ENCODE data around the gene PCDHGA9. TPM values are rescaled to one million over a fixed set of nuclear protein-coding genes. Genes with fewer than 3 reads are reported as not detected.
"Not testable (repeated sequence)": the region's sequence is repeated elsewhere in the genome, so short reads cannot be mapped to it uniquely, and the experiment has no call there.

Gene PCDHGA9
- polyA plus RNA-seq, 4 donors: 5.5 to 6.5 (median 6.0) TPM

GRCh38 chr5:141382469-141383294, 19.9 kb upstream of the PCDHGA9 start, which contains the start of gene PCDHGA7:
TSS of gene PCDHGA7 (plus strand) at chr5:141382742. CDS start at chr5:141382900, 158 bp downstream.
- DNase-seq (ENCODE audit: low read depth in 4 of 4, low spot score in 3 of 4): no peak

GRCh38 chr5:141383345-141383744, 19.2 kb upstream of the PCDHGA9 start:
- DNase-seq (ENCODE audit: low read depth in 4 of 4, low spot score in 3 of 4): no peak

GRCh38 chr5:141384471-141385267, 17.9 kb upstream of the PCDHGA9 start:
- DNase-seq (ENCODE audit: low read depth in 4 of 4, low spot score in 3 of 4): no peak

GRCh38 chr5:141387557-141388311, 14.8 kb upstream of the PCDHGA9 start, which contains the start of gene PCDHGB4:
TSS of gene PCDHGB4 (plus strand) at chr5:141387698. CDS start at chr5:141387885, 187 bp downstream.
- not testable (repeated sequence) for DNase-seq (ENCODE audit: low read depth in 4 of 4, low spot score in 3 of 4)

- no peak for DNase-seq (ENCODE audit: low read depth in 4 of 4, low spot score in 3 of 4)
These were observed 13.9 kb upstream of the PCDHGA9 start for GRCh38 chr5:141388661-141389060.

GRCh38 chr5:141389153-141390042, 13.2 kb upstream of the PCDHGA9 start:
- DNase-seq (ENCODE audit: low read depth in 4 of 4, low spot score in 3 of 4): no peak

GRCh38 chr5:141392429-141393198, 10.0 kb upstream of the PCDHGA9 start, which contains the start of gene PCDHGA8:
TSS of gene PCDHGA8 (plus strand) at chr5:141392633. CDS start at chr5:141392814, 181 bp downstream.
- no peak for DNase-seq (ENCODE audit: low read depth in 4 of 4, low spot score in 3 of 4)

GRCh38 chr5:141393267-141393666, 9.3 kb upstream of the PCDHGA9 start:
- DNase-seq (ENCODE audit: low read depth in 4 of 4, low spot score in 3 of 4): no peak

- not testable (repeated sequence) for DNase-seq (ENCODE audit: low read depth in 4 of 4, low spot score in 3 of 4)
These were observed 8.0 kb upstream of the PCDHGA9 start for GRCh38 chr5:141394401-141395187.

- not testable (repeated sequence) for DNase-seq (ENCODE audit: low read depth in 4 of 4, low spot score in 3 of 4)
These were observed 4.6 kb upstream of the PCDHGA9 start, which contains the start of gene PCDHGB5 for GRCh38 chr5:141397756-141398551. TSS of gene PCDHGB5 (plus strand) at chr5:141397947. CDS start at chr5:141398128, 181 bp downstream.

GRCh38 chr5:141398608-141399007, 4.0 kb upstream of the PCDHGA9 start:
- no peak for DNase-seq (ENCODE audit: low read depth in 4 of 4, low spot score in 3 of 4)

GRCh38 chr5:141399555-141400258, 2.9 kb upstream of the PCDHGA9 start:
- DNase-seq (ENCODE audit: low read depth in 4 of 4, low spot score in 3 of 4): no peak

- no peak for DNase-seq (ENCODE audit: low read depth in 4 of 4, low spot score in 3 of 4)
These were observed 809 bp downstream of the PCDHGA9 start for GRCh38 chr5:141403387-141403786.

GRCh38 chr5:141407790-141408505, 5.4 kb downstream of the PCDHGA9 start, which contains the start of gene PCDHGB6:
TSS of gene PCDHGB6 (plus strand) at chr5:141408021. CDS start at chr5:141408203, 182 bp downstream.
- not testable (repeated sequence) for DNase-seq (ENCODE audit: low read depth in 4 of 4, low spot score in 3 of 4)

GRCh38 chr5:141409598-141410306, 7.2 kb downstream of the PCDHGA9 start:
- DNase-seq (ENCODE audit: low read depth in 4 of 4, low spot score in 3 of 4): no peak
